ENCODE results near the gene MOB1A.
A peak's percentile ranks its signal among the peaks of the same experiment; 100 is the strongest.
"Not testable (repeated sequence)": the region's sequence is repeated elsewhere in the genome, so short reads cannot be mapped to it uniquely, and the experiment has no call there.

The MOB1A gene

DNA sequence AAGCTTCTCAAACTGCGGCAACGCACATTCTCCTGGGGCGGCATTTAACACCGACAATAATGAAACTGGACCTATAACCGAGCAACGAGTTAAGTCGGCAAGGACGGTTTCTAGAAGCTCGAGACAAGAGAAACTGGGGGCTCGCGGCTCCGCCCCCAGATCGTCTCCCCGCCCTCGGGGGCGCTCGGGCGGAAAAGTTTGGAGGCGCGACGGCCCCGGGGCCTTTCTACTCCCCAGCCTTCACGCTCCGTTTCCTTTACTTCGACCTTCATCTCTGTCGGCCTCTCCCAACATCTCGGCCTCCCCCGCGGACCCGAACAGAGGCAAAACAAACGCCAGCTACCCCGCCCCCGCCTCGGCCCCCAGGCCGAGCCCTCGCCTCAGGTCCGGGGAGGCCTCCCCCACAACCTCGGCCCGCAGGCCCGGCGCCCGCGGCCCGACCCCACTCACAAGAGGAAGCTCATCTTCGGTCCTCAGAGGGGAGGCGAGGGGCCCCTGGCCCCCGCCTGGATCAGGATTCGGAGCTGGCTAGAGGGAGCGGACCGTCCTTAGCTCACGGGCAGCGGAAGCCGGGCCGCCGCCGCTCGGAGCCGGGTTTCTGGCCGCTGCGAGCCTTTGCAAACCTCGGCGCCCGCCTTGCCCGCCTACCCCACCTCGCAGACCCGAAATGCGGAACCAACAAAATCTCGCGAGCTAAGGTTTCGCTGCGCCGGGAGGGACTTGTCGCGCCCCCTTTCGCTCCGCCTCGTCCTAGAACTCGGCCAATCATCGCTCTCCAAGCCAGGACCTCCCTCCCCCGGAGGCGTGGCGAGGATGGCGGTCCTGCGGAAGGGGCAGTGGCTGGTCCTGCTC is at the start of gene MOB1A:
Gene MOB1A (minus strand): TSS at position 669 of the 852 bp plus-strand sequence. CDS start 205 bp downstream, at position 464.
- peak; percentile 96 for DNase-seq

DNA sequence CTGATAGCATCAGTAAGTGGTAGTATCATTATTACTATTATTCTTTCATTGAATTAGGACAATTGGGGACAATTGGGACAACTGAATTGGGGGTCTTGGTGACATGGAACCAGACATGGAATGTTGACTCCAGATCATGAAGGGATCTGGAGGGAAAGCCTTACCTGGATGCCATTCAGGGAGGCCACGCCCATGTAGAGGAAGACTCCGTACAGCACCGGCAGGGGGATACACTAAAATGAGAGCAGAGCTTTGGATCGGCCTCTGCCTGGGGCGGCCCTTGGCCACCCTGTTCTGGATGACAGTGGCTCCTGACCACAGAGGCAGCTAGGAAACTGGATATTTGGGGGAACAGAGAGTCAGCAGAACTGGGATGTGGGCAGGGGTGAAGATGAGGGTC is 49.0 kb upstream of the MOB1A start:
- no peak for DNase-seq

- no peak for DNase-seq
Measured at GRCh38 chr2:74226648-74227213, 48.1 kb upstream of the MOB1A start.

DNA sequence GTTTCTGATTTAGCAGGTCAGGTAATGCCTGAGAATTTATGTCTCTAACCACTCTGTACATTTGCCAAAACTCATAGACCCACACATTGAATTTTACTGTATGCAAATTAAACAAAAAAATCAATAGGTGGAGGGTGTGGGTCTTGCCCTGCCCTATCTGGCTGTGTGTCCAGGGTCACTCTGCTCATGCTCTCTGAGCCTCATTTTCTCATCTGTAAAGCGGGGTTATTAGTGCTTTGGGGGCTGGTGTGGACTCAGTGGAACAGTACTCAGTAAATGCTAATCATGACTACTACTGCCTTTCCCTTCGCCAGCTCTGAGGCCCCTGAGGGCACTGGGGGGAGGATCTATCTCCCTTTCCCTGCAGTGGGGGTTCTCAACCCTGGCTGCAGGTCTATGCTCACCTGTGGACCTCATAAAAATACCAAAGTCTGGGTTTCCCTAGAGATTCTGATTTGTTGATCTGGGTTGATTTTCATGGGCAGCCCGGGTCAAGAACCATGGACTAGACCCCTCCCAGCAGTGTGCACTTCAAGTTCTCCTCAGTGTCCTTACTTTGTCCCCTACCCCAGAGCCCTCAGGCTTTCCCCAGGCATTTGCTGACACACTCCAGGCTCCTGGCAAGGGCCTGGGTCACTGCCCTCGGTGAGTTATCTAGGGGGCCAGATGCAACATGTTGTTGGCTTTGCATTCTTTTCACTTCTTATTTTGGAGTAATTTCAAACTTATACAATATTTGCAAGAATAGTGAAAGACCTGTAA is 47.2 kb upstream of the MOB1A start:
- DNase-seq = no peak

- no peak for DNase-seq
Measured at GRCh38 chr2:74223941-74224770, 45.5 kb upstream of the MOB1A start.

DNA sequence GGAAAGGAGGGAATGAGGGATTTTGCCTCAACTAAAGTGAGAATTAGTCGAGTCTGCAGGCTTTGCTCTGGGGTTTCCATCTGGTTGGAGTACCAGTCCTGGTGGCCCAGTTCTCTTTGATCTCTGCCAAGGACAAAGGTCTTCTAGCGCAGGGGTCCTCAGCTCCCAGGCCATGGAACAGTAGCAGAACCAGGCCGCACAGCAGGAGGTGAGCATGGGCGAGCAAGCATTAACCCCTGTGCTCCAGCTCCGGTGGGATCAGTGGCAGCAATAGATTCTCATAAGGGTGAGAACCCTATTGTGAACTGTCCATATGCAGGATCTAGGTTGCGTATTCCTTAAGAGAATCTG is 43.6 kb upstream of the MOB1A start:
- DNase-seq = no peak

GRCh38 chr2:74221604-74222299 is 43.1 kb upstream of the MOB1A start:
- no peak for DNase-seq

GRCh38 chr2:74221091-74221490 is 42.4 kb upstream of the MOB1A start:
- DNase-seq = no peak

DNA sequence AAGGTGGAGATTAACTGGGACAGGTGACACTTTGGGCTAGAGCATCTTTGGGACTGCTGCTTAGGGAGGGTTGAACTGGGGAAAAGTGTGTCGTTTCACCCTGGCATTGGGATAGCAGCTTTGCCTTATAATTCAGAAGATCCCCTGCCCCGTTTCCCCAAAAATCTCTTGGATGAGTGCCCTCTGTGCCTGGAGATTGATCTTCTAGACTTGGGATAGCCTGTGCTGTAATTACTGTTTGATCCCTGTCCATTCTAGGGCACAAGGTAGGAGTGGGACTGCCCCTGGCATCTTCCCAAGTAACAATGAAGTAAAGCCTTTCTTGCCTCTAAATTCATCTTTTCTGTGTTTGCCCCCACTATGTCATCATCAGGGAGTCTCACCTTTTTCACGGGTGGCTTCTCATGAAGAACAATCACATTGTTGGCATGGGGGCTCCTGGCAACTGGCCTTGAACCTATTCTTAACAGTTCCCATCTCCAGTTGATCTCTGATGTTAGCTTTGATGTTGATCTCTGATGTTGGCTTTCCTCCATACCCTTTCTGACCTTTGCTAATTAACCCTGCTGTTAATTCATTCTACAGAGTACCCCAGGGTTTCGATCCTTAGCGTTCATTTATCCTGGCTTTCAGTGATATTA is 41.3 kb upstream of the MOB1A start:
- DNase-seq = no peak

DNA sequence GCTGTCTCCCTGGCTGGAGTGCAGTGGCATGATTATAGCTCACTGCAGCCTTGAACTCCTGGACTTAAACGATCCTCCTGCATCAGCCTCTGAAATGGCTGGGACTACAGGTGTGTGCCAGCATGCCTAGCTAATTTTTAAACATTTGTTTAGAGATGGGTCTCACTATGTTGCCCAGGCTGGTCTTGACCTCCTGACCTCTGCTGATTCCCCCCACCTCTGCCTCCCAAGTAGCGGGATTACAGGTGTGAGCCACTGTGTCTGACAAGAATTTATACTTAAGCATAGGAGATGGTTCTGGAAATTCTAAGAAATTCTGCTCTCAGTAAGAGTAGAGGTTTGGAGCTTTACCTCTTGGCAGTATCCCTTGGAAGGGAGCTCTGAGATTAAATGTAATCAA is 38.0 kb upstream of the MOB1A start:
- no peak for DNase-seq

DNA sequence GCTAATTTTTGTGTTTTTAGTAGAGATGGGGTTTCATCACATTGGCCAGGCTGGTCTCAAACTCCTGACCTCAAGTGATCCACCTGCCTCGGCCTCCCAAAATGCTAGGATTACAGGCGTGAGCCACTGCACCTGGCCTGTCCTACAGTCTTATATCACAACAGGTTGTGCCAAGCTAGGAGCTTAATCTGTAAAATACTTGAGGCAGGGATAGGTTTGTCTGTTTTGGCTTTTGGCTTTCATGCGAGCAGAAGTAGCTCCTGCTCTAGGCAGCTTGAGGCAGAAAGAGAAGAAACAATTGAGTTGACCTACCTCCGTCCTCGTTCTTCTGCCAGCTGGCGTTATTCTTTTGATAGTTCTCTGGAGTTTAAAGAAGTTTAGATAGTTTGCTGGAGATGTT is 37.1 kb upstream of the MOB1A start:
- not testable (repeated sequence) for DNase-seq

- DNase-seq = no peak
Measured at GRCh38 chr2:74212702-74213410, 34.2 kb upstream of the MOB1A start.

DNA sequence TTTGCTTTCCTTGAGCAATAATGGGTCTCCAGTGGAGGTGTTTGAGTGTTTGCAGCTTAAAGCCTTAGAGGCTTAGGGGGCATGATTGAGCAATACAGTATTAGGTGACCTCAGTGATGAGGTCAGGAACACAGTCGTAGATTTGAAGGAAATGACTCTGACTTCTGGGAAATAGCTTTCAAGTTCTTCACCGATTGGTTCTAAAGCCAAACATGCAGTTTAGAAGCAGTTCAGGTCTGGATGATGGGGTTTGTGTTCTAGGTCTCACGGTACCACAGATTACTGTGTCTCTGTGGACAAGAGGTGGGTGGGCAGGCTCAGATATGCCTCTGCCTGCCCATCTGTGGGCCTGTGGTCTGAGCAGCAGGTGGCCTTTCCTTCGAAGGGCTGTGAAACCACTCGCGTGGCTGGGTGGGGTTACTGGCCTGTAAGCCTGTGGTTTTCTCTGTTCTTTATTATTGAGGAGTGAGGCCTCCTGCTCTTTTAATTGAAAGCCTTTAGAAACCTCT is 27.6 kb upstream of the MOB1A start:
- no peak for DNase-seq

DNA sequence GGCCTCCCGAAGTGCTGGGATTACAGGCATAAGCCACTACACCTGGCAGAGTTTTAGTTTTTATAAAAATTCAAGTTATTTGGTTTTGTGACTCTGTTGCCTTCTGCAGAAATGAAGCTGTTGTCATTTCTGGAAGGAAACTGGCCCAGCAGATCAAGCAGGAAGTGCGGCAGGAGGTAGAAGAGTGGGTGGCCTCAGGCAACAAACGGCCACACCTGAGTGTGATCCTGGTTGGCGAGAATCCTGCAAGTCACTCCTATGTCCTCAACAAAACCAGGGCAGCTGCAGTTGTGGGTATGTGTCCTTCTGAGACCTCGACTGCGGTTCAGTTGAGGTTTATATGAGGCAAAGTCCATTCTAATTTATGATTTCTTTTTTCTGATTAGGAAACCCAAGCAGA is 26.9 kb upstream of the MOB1A start:
- no peak for DNase-seq

DNA sequence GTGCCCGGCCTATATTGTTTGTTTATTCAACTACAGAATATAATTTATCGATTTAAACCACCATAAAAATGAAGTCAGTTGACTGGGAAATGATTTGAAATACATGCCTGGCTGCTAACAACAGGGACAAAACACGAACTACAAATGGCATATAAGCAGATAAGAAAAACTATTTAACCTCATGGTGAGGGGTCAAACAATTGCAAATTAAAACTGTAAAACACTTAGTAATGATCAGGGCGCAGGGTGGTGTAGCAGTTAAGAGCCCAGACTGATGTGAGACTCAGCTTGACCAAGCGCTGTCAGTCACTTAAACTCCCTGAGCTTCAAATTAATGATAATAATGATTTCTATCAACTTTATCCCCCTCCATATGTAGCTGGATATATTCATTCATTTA is 26.4 kb upstream of the MOB1A start:
- DNase-seq = no peak

GRCh38 chr2:74204436-74204835 is 25.8 kb upstream of the MOB1A start:
- no peak for DNase-seq

DNA sequence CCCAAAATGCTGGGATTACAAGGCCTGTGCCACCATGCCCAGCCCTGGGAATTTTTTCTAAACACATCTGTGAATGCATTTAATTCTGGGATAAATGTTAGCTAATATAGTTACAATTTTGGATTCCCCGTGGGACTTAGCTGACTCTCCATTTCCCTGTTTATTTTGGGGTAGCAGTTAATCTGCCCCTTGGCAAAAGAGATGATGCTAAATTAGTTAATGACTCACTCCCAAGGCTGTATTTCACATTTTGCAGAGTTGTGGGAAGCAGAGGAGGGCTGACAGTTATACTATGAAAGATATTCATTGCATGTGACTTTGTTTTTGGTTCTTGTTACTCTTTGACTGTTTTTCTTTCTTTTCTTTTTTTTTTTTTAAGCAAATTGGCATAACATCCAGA is 22.9 kb upstream of the MOB1A start:
- DNase-seq = no peak

DNA sequence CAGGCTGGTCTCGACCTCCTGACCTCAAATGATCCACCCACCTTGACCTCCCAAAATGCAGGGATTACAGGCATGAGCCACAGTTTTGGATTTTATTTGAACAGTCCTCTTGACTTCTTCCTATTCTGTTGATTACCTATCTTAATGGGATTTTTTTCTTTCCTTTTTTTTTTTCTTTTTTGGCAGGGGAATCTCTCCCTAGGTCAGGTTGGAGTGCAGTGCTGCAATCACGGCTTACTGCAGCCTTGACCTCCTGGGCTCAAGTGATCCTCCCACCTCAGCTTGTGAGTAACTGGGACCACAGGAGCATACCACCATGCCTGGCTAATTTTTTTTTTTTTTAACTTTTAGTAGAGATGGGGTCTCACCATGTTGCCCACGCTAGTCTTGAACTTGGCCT is 22.5 kb upstream of the MOB1A start:
- DNase-seq = no peak

GRCh38 chr2:74199871-74200305 is 21.2 kb upstream of the MOB1A start:
- no peak for DNase-seq

DNA sequence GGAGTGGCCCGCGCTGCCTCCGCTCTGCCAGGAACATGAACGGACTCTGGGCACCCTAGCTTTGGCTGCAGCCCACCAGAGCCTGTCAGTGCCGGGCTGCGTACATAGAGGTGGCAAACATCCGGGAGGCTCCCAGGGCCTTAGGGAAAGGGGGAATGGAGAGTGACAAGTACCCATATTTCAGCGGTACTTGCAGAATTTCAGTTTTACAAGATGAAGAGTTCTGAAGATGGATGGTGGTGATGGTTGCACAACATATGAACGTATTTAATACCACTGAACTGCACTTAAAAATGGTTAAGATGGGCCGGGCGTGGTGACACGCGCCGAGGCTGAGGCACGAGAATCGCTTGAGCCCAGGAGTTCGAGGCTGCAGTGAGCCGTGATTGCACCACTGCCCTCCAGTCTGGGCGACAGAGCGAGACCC is 20.6 kb upstream of the MOB1A start:
- DNase-seq = no peak
